Measurements from ENCODE around the gene ALMS1. TPM values are rescaled to one million over a fixed set of nuclear protein-coding genes. Genes with fewer than 3 reads are reported as not detected.

Gene ALMS1
- total RNA-seq, 1 experiment from 2014 or later, result 37.3 TPM

GRCh38 chr2:73374269-73374668 is 11.4 kb upstream of the ALMS1 start:
- no peaks in the 10 kb centered on the region for H3K4me1 ChIP-seq (ENCODE audit: insufficient read depth, low read length, poor library complexity, severe bottlenecking)
- H3K36me3 ChIP-seq (ENCODE audit: insufficient read depth, low read length, poor library complexity, severe bottlenecking), result no peaks in the 10 kb centered on the region
- BruUV-seq (replicated peaks), result no TSS peak
- TF ChIP-seq EZH2 (IDR thresholded peaks at IDR 0.05; ENCODE audit: borderline replicate concordance, low read depth, low read length, poor library complexity, severe bottlenecking), result no peak
- TF ChIP-seq, protein P1, sequence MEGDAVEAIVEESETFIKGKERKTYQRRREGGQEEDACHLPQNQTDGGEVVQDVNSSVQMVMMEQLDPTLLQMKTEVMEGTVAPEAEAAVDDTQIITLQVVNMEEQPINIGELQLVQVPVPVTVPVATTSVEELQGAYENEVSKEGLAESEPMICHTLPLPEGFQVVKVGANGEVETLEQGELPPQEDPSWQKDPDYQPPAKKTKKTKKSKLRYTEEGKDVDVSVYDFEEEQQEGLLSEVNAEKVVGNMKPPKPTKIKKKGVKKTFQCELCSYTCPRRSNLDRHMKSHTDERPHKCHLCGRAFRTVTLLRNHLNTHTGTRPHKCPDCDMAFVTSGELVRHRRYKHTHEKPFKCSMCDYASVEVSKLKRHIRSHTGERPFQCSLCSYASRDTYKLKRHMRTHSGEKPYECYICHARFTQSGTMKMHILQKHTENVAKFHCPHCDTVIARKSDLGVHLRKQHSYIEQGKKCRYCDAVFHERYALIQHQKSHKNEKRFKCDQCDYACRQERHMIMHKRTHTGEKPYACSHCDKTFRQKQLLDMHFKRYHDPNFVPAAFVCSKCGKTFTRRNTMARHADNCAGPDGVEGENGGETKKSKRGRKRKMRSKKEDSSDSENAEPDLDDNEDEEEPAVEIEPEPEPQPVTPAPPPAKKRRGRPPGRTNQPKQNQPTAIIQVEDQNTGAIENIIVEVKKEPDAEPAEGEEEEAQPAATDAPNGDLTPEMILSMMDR (conservative IDR thresholded peaks at IDR 0.05; ENCODE audit: low read depth, low read length), result no peak
- H3K27ac ChIP-seq (ENCODE audit: low read depth, low read length, poor library complexity, severe bottlenecking), result no peak overlapping the region
- no peaks in the 10 kb centered on the region for H3K9me3 ChIP-seq (ENCODE audit: low read depth, low read length, poor library complexity, severe bottlenecking)
- ChIA-PET POLR2A (ENCODE audit: low non-redundant PET) (no interaction called here), CTCF (no interaction called here)
- DNase-seq (ENCODE audit: low spot score), result no peak
- no peak overlapping the region for H3K4me3 ChIP-seq (ENCODE audit: low read depth, low read length, poor library complexity, severe bottlenecking)
- H3K27me3 ChIP-seq (replicated peaks; ENCODE audit: insufficient read depth, low read depth, low read length, poor library complexity), result peaks cover 6% of the 10 kb centered on the region
- intact Hi-C loops (cut with micrococcal nuclease; ENCODE audit: unreplicated experiment), result no loop called here

GRCh38 chr2:73376681-73377080 is 9.0 kb upstream of the ALMS1 start:
- no peak overlapping the region for H3K4me3 ChIP-seq (ENCODE audit: low read depth, low read length, poor library complexity, severe bottlenecking)
- no peaks in the 10 kb centered on the region for H3K4me1 ChIP-seq (ENCODE audit: insufficient read depth, low read length, poor library complexity, severe bottlenecking)
- no peaks in the 10 kb centered on the region for H3K36me3 ChIP-seq (ENCODE audit: insufficient read depth, low read length, poor library complexity, severe bottlenecking)
- peaks cover 6% of the 10 kb centered on the region for H3K27me3 ChIP-seq (replicated peaks; ENCODE audit: insufficient read depth, low read depth, low read length, poor library complexity)
- no TSS peak for BruUV-seq (replicated peaks)
- POLR2A ChIA-PET (ENCODE audit: low non-redundant PET), result no interaction called here
- no peak for DNase-seq (ENCODE audit: low spot score)
- H3K27ac ChIP-seq (ENCODE audit: low read depth, low read length, poor library complexity, severe bottlenecking), result no peak overlapping the region
- intact Hi-C loops (cut with micrococcal nuclease; ENCODE audit: unreplicated experiment), result no loop called here
- CTCF ChIA-PET, result no interaction called here
- TF ChIP-seq, protein P1 (conservative IDR thresholded peaks at IDR 0.05; ENCODE audit: low read depth, low read length), result no peak
- no peak for TF ChIP-seq EZH2 (IDR thresholded peaks at IDR 0.05; ENCODE audit: borderline replicate concordance, low read depth, low read length, poor library complexity, severe bottlenecking)
- no peaks in the 10 kb centered on the region for H3K9me3 ChIP-seq (ENCODE audit: low read depth, low read length, poor library complexity, severe bottlenecking)

DNA sequence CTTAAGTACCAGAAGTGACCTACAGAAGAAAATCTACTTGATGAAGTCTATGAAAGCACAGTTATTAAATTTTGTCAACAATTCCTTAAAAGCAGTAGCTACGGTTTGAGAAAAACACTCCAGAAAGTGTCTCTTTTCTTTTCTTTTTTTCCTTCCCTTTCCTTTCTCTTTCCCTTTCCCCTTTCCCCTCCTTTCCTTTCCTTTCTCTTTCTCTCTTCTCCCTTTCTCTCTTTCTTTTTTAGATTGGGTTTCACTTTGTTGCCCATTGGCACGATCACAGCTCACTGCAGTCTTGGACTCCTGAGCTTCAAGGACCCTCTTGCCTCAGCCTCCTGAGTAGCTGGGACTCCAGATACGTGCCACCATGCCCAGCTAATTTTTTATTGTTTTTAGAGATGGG is 2.6 kb upstream of the ALMS1 start:
- ChIA-PET CTCF (no interaction called here), POLR2A (ENCODE audit: low non-redundant PET) (no interaction called here)
- peaks cover 8% of the 10 kb centered on the region for H3K4me1 ChIP-seq (ENCODE audit: insufficient read depth, low read length, poor library complexity, severe bottlenecking)
- no peak for DNase-seq (ENCODE audit: low spot score)
- BruUV-seq (replicated peaks), result no TSS peak
- no peak overlapping the region for H3K27ac ChIP-seq (ENCODE audit: low read depth, low read length, poor library complexity, severe bottlenecking)
- no peaks in the 10 kb centered on the region for H3K36me3 ChIP-seq (ENCODE audit: insufficient read depth, low read length, poor library complexity, severe bottlenecking)
- no peak overlapping the region for H3K4me3 ChIP-seq (ENCODE audit: low read depth, low read length, poor library complexity, severe bottlenecking)
- H3K27me3 ChIP-seq (replicated peaks; ENCODE audit: insufficient read depth, low read depth, low read length, poor library complexity), result peaks cover 3% of the 10 kb centered on the region
- no peak for TF ChIP-seq EZH2 (IDR thresholded peaks at IDR 0.05; ENCODE audit: borderline replicate concordance, low read depth, low read length, poor library complexity, severe bottlenecking)
- TF ChIP-seq, protein P1 (conservative IDR thresholded peaks at IDR 0.05; ENCODE audit: low read depth, low read length), result no peak
- H3K9me3 ChIP-seq (ENCODE audit: low read depth, low read length, poor library complexity, severe bottlenecking), result no peaks in the 10 kb centered on the region
- intact Hi-C loops (cut with micrococcal nuclease; ENCODE audit: unreplicated experiment), result no loop called here
